H7 (cell line): ENCODE data around the gene IFNA1. TPM values are rescaled to one million over a fixed set of nuclear protein-coding genes. Genes with fewer than 3 reads are reported as not detected.
"Not testable (repeated sequence)": the region's sequence is repeated elsewhere in the genome, so short reads cannot be mapped to it uniquely, and the experiment has no call there.

Experiments used
- DNase-seq: peaks from one replicate; pipeline ENCODE4 v3.0.0; 2012
- H3K27me3 ChIP-seq: 2 replicates; pipeline ENCODE4 v1.6.0; 2011; ENCODE audit warnings: mild to moderate bottlenecking, low read length; ENCODE audit not compliant: control insufficient read depth, insufficient read depth
- H3K36me3 ChIP-seq: replicated peaks from 2 replicates; pipeline ENCODE4 v1.5.1; 2011; ENCODE audit warnings: low read length; ENCODE audit not compliant: control insufficient read depth, insufficient read depth
- H3K4me3 ChIP-seq: 2 replicates; pipeline ENCODE4 v1.5.1; 2011; ENCODE audit warnings: low read depth, mild to moderate bottlenecking, control low read depth, low read length, moderate library complexity; ENCODE audit not compliant: insufficient read depth
- total RNA-seq: library from RNA; depleted of rRNA; stranded (reverse); fragments of >200 nt; shearing (Covaris generic); gene quantifications from 2 replicates; pipeline ENCODE4 v1.2.3, GENCODE V29; 2014

The IFNA1 gene
- total RNA-seq, 1 experiment from 2014 or later = not detected

DNA sequence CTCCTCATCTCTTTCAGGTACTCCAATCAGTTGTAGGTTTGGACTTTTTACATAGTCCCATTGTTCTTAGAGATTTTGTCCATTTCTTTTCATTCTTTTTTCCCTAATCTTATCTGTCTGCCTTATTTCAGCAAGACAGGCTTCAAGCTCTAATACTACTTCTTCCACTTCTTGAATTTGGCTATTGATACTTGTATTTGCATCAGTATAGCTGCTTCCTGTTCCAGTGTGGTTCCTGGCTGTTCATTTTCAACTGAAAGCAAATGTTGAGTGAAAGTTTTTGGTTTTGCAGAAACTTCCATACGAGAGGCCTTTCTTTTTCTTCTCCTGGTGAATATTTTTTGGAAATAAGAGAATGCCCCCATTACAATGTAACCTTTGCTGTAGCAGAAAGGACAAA, 12.0 kb upstream of the IFNA1 start:
- no peaks in the 10 kb centered on the region for H3K27me3 ChIP-seq
- DNase-seq = no peak
- no peak overlapping the region for H3K4me3 ChIP-seq
- H3K36me3 ChIP-seq = no peaks in the 10 kb centered on the region

DNA sequence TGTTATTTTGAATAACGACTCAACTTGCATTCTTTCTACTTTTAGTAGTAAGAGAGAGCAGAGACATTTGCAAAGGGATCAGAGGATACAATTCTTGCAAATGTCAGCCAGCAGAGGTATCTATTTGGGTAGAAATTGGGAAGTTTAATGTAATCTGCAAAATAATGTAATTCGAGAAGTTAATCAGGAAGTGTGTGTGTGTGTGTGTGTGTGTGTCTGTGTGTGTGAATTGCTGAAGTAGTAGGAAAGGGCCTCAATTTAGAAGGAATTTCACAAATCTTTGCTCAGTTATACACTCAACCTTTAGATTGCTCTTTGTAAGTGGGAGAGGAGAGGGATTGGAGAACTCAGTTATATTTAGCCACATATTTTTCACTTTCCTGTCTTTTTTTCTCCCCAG, 11.0 kb upstream of the IFNA1 start:
- no peak for DNase-seq

DNA sequence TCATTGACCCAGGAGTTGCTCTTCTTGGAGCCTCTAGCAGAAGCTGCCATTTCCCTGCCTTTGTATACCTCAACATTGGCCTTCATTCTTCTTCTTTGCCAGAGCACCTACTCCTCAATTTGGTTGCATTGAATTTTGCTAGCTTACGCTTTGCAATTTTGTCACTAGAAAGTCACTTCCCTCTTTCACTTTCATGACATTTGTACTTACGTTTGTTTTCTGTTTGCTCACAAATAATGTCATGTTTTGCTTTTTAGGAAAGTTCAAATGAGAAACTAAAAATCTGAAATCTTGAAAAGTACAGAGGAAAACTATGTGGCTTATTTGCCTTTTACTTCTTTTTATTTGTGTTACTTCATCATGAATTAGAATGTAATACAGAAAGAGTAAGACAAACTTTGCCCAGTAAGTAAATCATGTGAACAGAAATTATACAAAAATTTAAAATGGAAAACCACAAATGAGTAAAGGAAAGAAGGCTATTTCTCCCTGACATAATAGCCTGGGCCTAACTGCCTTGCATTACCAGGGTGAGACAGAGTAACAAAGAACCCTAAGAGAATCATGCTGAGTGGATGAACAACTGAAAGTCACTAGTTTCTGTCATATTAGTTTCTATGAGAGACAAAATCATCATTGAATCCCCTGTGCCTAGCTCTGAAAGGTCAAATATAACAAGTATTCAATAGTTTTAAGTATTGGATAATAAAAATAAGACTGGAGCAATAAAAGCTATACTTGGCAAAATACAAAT, 7.4 kb upstream of the IFNA1 start:
- Histone ChIP-seq H3K36me3 (no peaks in the 10 kb centered on the region), H3K4me3 (no peak overlapping the region), H3K27me3 (no peaks in the 10 kb centered on the region)
- no peak for DNase-seq

More for the DNA sequence above, 11.0 kb upstream of the IFNA1 start:
- Histone ChIP-seq H3K4me3 (no peak overlapping the region), H3K27me3 (no peaks in the 10 kb centered on the region), H3K36me3 (no peaks in the 10 kb centered on the region)

DNA sequence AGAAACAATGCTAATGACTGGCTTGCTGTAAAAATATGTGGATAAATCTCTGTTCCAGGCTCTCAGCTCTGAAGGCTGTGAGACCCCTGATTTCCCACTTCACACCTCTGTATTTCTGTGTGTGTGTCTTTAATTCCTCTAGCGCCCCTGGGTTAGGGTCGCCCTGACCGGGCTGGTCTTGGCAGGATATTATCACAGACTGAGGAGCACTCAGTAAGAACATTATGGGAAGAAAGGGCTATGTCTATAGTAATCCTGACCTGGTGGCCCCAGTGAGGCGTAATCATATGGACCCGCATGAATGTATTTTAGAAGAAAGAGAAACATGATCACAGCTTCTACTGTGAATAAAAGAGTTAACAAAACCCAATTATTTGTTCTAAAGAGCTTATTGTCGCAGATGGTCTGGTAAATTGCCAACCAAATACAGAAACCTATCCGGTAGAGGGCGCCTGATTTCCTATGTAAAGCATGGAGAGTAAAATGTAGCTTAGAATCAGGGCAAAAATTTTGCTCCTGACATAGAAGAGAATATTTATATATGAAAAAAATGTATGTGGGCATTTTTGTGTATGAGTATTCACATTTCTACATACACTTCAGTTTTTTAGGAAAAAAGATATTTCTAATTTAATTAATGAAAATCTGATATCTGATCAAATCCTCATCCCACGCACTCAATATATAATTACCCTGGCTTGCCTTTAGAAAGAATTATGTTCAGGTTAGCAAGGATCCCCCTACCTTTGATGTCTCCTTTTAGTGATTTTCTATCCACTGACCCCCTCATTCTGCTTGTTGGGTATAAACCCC, 5.8 kb upstream of the IFNA1 start:
- no peaks in the 10 kb centered on the region for H3K27me3 ChIP-seq
- no peak for DNase-seq
- no peak overlapping the region for H3K4me3 ChIP-seq
- H3K36me3 ChIP-seq = no peaks in the 10 kb centered on the region

DNA sequence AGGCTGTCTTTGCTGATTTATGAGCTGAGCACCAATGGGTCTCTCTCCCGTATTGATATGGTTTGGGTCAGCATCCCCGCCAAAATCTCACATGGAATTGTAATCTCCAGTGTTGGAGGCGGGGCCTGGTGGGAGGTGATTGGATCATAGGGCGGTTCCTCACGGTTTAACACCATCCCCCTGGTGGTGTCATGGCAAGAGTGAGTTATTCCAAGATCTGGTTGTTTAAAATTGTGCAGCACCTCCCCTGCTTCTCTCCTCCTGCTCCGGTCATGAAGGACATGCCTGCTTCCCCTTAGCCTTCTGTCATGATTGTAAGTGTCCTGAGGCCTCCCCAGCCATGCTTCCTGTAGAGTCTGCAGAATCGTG, 5.2 kb upstream of the IFNA1 start:
- not testable (repeated sequence) for H3K27me3 ChIP-seq, H3K36me3 ChIP-seq, H3K4me3 ChIP-seq, DNase-seq

DNA sequence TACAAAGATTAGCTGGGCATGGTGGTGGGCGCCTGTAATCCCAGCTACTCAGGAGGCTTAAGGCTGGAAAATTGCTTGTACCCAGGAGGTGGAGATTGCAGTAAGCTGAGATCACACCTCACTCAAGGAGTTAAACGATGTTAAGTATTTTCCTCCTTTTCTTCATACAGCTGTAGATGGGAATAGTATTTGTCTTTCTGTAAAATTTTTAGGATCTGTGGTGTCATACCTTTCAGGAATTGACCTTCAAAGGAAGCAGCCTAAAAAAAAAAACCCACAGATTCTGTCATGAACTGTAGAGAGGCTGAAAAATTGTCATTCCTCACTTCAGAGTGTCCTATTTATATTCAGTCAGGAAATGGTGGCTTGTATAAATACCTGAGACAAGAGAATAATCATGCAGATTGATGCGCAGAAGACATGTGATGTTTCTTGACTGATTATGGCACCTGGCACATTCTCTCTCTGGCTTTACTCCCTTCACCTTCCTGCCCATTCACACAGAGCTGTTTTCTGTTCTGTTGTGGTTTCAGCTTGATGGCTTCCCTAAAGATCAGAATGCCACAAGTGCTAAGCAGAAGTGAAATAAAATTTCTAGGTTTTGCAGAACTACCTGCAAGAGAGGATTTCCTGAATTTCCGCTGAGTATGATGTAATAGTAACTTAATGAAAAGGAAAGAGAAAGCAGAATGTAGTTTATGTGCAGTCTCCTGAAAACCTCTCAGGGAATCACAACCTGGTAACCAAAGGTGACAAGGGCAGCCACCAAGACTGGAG, 3.8 kb downstream of the IFNA1 start:
- Histone ChIP-seq H3K4me3 (no peak overlapping the region), H3K36me3 (no peaks in the 10 kb centered on the region), H3K27me3 (no peaks in the 10 kb centered on the region)
- DNase-seq = no peak

DNA sequence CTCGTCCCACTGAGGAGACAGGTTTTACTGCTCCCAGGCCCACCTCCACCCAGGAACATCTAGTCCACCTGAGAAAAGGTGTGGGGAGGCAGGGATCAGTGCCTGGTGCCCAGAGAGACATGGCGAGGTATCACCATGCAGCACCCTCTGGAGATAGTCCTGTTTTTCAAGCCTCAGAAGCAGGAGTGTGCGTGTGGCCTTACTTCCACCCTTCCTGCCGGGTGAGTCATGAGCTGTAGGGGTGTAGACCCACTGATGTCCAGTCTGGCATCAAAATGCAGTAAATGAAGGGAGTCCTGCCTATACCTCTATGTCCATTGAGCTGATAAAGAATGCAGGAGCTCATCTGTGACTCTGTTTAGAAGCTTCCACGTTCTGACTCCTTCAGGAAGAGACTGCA, 9.1 kb downstream of the IFNA1 start:
- not testable (repeated sequence) for H3K27me3 ChIP-seq, H3K36me3 ChIP-seq, H3K4me3 ChIP-seq, DNase-seq

DNA sequence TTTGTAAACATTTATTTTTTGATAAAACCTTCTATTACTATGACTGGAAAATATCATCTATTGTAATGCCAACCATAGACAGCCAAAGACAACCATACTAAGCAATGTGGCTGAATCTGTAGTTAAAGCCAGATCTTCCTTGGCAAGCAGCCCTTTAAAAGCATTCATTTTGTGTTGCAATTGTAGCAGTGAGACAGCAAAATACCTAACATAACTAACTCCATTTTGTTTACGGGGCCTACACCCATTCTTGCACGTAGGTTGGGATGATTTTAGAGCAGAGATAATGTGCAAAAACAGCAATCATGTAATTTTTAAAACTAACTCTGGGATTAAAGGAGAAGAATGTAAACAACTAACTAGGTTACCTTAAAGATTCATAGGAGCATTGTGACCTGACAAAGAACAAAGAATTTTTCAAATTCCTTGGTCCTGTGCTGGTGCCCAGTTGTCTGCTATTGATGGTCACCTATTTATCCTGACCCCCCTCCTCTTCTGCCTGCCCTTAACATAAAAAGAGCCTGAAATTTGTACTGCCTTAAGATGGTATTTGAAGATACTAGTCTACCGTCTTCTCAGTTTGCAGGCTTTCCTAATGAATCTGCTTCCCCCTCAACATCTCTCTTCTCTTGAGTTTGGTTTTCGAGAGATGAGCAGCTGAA, 10.6 kb downstream of the IFNA1 start:
- H3K36me3 ChIP-seq = no peaks in the 10 kb centered on the region
- H3K27me3 ChIP-seq = no peaks in the 10 kb centered on the region
- DNase-seq = no peak
- H3K4me3 ChIP-seq = no peak overlapping the region

DNA sequence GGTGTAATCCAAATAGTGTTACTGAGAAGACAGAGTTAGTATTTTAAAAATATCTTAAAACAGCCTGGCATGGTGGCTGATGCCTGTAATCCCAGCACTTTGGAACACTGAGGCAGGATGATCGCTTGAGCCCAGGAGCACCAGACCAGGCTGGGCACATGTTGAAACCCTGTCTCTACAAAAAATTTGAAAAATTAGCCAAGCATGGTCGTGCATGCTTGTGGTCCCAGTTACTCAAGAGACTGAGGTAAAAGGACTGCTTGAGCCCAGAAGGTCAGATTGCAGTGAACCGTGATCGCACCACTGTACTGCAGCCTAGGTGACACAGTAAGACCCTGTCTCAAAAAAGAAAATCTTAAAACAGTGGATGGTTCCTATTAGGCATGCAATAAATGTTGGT, 12.4 kb downstream of the IFNA1 start:
- no peak for DNase-seq
- no peaks in the 10 kb centered on the region for H3K27me3 ChIP-seq
- no peaks in the 10 kb centered on the region for H3K36me3 ChIP-seq
- no peak overlapping the region for H3K4me3 ChIP-seq

DNA sequence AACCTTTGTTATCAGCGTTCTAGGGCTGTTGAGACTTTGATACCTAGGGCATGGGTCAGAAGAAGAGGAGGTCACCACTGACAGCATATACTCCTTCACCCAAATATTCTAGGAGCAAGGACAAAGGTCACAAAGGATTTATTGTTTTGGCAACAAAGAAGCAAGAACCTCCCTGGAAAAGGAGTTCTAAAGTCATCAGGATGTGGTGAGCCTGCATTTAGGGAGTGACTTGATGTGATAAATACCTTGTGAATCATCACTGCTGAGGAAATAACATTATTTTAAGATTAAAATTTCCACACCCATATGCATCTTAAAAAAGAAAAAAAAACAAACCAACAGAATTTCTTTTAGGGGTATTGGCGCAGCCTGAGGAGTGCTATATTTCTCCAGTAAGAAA, 13.9 kb downstream of the IFNA1 start:
- no peaks in the 10 kb centered on the region for H3K27me3 ChIP-seq
- H3K36me3 ChIP-seq = no peaks in the 10 kb centered on the region
- no peak overlapping the region for H3K4me3 ChIP-seq
- DNase-seq = no peak

DNA sequence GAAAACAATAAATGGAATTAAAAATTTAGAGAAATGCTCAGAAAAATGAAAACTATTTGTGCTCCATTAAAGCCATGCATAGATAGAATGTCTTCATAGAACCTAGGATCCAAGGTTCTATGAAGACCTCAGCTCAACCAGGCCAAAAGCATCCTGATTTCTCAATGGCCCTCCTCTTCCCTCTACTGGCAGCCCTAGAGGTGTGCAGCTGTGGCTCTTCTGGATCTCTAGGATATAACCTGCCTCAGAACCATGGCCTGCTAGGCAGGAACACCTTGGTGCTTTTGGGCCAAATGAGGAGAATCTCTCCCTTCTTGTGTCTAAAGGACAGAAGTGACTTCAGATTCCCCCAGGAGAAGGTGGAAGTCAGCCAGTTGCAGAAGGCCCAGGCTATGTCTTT, 15.1 kb downstream of the IFNA1 start:
- DNase-seq = peak; percentile 24
- Histone ChIP-seq H3K27me3 (no peaks in the 10 kb centered on the region), H3K36me3 (no peaks in the 10 kb centered on the region), H3K4me3 (no peak overlapping the region)

DNA sequence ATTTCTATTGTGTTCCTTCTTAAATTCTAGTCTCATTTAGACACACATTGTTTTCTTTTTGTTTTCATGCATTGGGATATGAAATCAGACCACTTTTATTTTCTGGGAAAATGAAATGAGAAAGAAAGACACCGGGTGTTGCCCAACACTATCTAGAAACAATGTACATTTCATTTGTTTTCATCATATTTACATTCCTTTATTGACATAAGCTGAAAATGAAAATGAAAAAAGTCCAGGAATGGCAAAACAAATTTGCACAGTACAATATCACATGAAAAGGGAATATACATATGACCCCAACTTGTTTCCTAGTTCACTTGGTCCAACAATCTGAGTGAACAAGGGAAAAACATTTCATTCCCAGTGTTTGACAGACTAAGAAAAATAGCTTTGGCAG, 21.1 kb downstream of the IFNA1 start:
- Histone ChIP-seq H3K4me3 (no peak overlapping the region), H3K36me3 (no peaks in the 10 kb centered on the region), H3K27me3 (no peaks in the 10 kb centered on the region)
- no peak for DNase-seq

DNA sequence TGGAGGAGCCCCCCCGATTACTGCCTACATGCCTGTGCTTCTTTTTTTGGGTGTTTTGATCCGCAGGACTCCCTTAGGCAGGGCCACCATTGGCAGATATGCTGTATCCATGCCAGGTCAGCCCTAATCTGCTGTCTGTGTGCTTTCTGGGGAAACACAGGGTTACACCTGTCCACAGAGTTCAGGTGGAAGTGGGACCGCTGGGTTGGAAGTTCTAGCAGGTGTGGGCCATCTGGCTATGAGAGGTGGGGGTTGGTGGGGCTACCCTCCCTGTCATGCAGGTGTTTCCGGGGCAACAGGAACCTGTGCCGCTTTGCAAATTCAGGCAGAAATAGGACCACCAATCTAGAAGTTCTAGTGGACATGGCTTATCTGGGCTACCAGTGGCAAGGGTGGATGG, 24.9 kb downstream of the IFNA1 start:
- Histone ChIP-seq H3K4me3 (no peak overlapping the region), H3K36me3 (no peaks in the 10 kb centered on the region), H3K27me3 (no peaks in the 10 kb centered on the region)
- DNase-seq = no peak

DNA sequence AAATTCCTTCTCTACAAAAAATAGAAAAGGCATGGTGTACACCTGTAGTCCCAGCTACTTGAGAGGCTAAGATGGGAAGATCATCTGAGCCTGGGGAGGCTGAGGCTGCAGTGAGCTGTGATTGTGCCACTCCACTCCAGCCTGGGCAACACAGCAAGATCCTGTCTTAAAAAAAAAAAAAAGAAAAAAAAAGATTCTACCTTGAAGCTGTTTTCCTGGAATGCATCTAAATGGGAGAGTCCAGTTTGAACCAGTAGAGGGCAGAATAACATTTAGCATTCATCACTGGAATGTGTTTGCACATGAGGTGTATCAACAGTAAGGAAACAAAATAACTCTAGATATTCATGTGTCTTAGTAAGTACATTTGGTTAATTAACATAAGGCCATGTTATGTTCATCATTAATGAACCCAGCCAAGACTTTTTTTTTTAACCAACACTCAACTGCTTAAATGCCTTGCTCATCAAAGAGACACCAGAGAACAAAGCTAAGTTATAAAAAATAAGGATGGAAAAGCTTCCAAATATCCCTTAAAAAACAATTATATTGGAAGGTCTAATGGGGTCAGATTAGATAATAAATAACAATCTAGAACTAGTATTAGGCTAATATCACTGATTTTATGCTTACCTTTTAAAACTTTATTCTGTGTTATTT, 25.8 kb downstream of the IFNA1 start:
- peak; percentile 22 for DNase-seq
- Histone ChIP-seq H3K27me3 (no peaks in the 10 kb centered on the region), H3K4me3 (no peak overlapping the region), H3K36me3 (no peaks in the 10 kb centered on the region)
